Progenitor cell of endocrine pancreas (in vitro differentiated cells): Measurements from ENCODE around the gene EEF2K. TPM values are rescaled to one million over a fixed set of nuclear protein-coding genes. Genes with fewer than 3 reads are reported as not detected.

Source experiments
- DNase-seq: peaks from one replicate; pipeline ENCODE4 v3.0.0; 2021; ENCODE audit warnings: low spot score; ENCODE audit not compliant: unreplicated experiment
- H3K27ac Mint-ChIP-seq: 2 replicates; pipeline ENCODE4 v1.8.0; 2021; ENCODE audit warnings: mild to moderate bottlenecking, moderate library complexity, mixed read lengths
- H3K27me3 Mint-ChIP-seq: 2 replicates; pipeline ENCODE4 v1.8.0; 2021; ENCODE audit warnings: mixed read lengths
- H3K36me3 Mint-ChIP-seq: 2 replicates; pipeline ENCODE4 v1.8.0; 2022; ENCODE audit warnings: mixed read lengths; ENCODE audit not compliant: insufficient read depth
- H3K4me1 Mint-ChIP-seq: 2 replicates; pipeline ENCODE4 v1.8.0; 2021; ENCODE audit warnings: low read depth, mixed read lengths
- H3K4me3 Mint-ChIP-seq: 2 replicates; pipeline ENCODE4 v1.8.0; 2021; ENCODE audit warnings: low read depth, mild to moderate bottlenecking, moderate library complexity, mixed read lengths
- H3K9me3 Mint-ChIP-seq: 2 replicates; pipeline ENCODE4 v1.8.0; 2021; ENCODE audit warnings: low read depth, mixed read lengths
- CTCF ChIP-seq: fragments of 200-600 bp; sonication (generic); IDR thresholded peaks from one replicate; pipeline ENCODE4 v1.5.0; 2021; ENCODE audit warnings: antibody characterized with exemption, mild to moderate bottlenecking; ENCODE audit not compliant: unreplicated experiment
- total RNA-seq: library from RNA; stranded (reverse); gene quantifications from 2 replicates; pipeline ENCODE4 v1.2.1, GENCODE V29; 2021

EEF2K gene
- total RNA-seq, 1 donor from 2014 or later, result 15.4 TPM

GRCh38 chr16:22184615-22184968, 21.5 kb upstream of the EEF2K start:
- peaks cover 14% of the 10 kb centered on the region for H3K27me3 Mint-ChIP-seq
- H3K36me3 Mint-ChIP-seq, result no peaks in the 10 kb centered on the region
- no peak overlapping the region for H3K27ac Mint-ChIP-seq
- H3K4me3 Mint-ChIP-seq, result no peak overlapping the region
- DNase-seq, result no peak
- H3K9me3 Mint-ChIP-seq, result no peaks in the 10 kb centered on the region
- TF ChIP-seq CTCF, result no peak
- peaks cover 4% of the 10 kb centered on the region for H3K4me1 Mint-ChIP-seq

GRCh38 chr16:22186517-22186916, 19.6 kb upstream of the EEF2K start:
- Mint-ChIP-seq H3K27ac (no peak overlapping the region), H3K36me3 (no peaks in the 10 kb centered on the region), H3K9me3 (no peaks in the 10 kb centered on the region), H3K4me1 (peaks cover 6% of the 10 kb centered on the region), H3K27me3 (peaks cover 6% of the 10 kb centered on the region), H3K4me3 (no peak overlapping the region)
- peak; percentile 43 for TF ChIP-seq CTCF
- no peak for DNase-seq

- H3K4me1 Mint-ChIP-seq, result peaks cover 11% of the 10 kb centered on the region
- H3K27me3 Mint-ChIP-seq, result peaks cover 6% of the 10 kb centered on the region
- H3K9me3 Mint-ChIP-seq, result no peaks in the 10 kb centered on the region
- no peak overlapping the region for H3K27ac Mint-ChIP-seq
- no peak for DNase-seq
- no peaks in the 10 kb centered on the region for H3K36me3 Mint-ChIP-seq
- H3K4me3 Mint-ChIP-seq, result no peak overlapping the region
- TF ChIP-seq CTCF, result no peak
Observed at GRCh38 chr16:22188267-22188594, 17.8 kb upstream of the EEF2K start.

- DNase-seq, result peak; percentile 51
- no peaks in the 10 kb centered on the region for H3K9me3 Mint-ChIP-seq
- H3K27ac Mint-ChIP-seq, result peak overlapping the region; percentile 59
- H3K36me3 Mint-ChIP-seq, result no peaks in the 10 kb centered on the region
- peaks cover 11% of the 10 kb centered on the region for H3K4me1 Mint-ChIP-seq
- H3K4me3 Mint-ChIP-seq, result peak overlapping the region; percentile 49
- peak; percentile 84 for TF ChIP-seq CTCF
- H3K27me3 Mint-ChIP-seq, result peaks cover 12% of the 10 kb centered on the region
Observed at GRCh38 chr16:22188595-22189442, 17.3 kb upstream of the EEF2K start.

GRCh38 chr16:22189473-22190080, 16.5 kb upstream of the EEF2K start:
- H3K4me3 Mint-ChIP-seq, result peak overlapping the region; percentile 92
- no peak for DNase-seq
- no peak for TF ChIP-seq CTCF
- H3K36me3 Mint-ChIP-seq, result no peaks in the 10 kb centered on the region
- peaks cover 15% of the 10 kb centered on the region for H3K27me3 Mint-ChIP-seq
- H3K4me1 Mint-ChIP-seq, result peaks cover 11% of the 10 kb centered on the region
- no peaks in the 10 kb centered on the region for H3K9me3 Mint-ChIP-seq
- H3K27ac Mint-ChIP-seq, result peak overlapping the region; percentile 76
